Right cardiac atrium (tissue), 5 donors: ENCODE measurements around the gene EPHA4. TPM values are rescaled to one million over a fixed set of nuclear protein-coding genes. Genes with fewer than 3 reads are reported as not detected.

ENCODE experiments used
- ATAC-seq, 2 donors: fragments of 200-7000 bp; cut with Tn5 transposase; one replicate each; pipeline versions ENCODE4 v1.8.0 to v1.9.1; 2020; ENCODE audit warnings: moderate library complexity in 2 of 2, mild to moderate bottlenecking in 1 of 2
- DNase-seq, 3 donors: peaks; one replicate each; pipeline ENCODE4 v3.0.0-alpha.2; 2020
- H3K27ac ChIP-seq: one replicate; pipeline ENCODE4 v1.5.1; 2013; ENCODE audit warnings: mild to moderate bottlenecking, low read length, control low read depth, moderate library complexity
- H3K27me3 ChIP-seq: one replicate; pipeline ENCODE4 v1.6.1; 2013; ENCODE audit not compliant: control insufficient read depth, insufficient read depth
- H3K4me1 ChIP-seq: one replicate; pipeline ENCODE4 v1.6.1; 2013; ENCODE audit warnings: low read length; ENCODE audit not compliant: control insufficient read depth, insufficient read depth
- H3K4me3 ChIP-seq: one replicate; pipeline ENCODE4 v1.5.1; 2013; ENCODE audit warnings: low read length, control low read depth
- H3K9me3 ChIP-seq: one replicate; pipeline ENCODE4 v1.6.1; 2013; ENCODE audit warnings: low read length; ENCODE audit not compliant: control insufficient read depth
- WGBS: extraction: QIAGEN DNeasy Blood & Tissue Kit; methylation state at CpG from one replicate; pipeline ENCODE4 v1.1.7; 2013; 5-methylcytosine and 5-hydroxymethylcytosine counted together
- intact Hi-C, 4 donors: fragments of 100-400 bp; cut with DNase I; formaldehyde crosslinking; loops; one replicate each; pipeline versions ENCODE4 v1.11.0 to v1.14.0; 2022 to 2023
- polyA plus RNA-seq: library from polyadenylated mRNA; stranded (reverse); fragments of 200-250 nt; gene quantifications from one replicate; pipeline ENCODE4 v1.2.3, GENCODE V29; 2013
- total RNA-seq, 4 donors: library from RNA; stranded (reverse); fragmentation: NEBNext Ultra II Directional; extraction: Animal tissue kit (Norgen Biotek cat#: 25700); gene quantifications; one replicate each; pipeline ENCODE4 v1.2.1, GENCODE V29; 2021
- donor health status: healthy with polysubstance abuse.
- donor health status: DM: no; HTN: yes; CAD: no.
- donor health status: DM: no; HTN: no; CAD: no.
- donor health status: DM: no; HTN: yes; CAD: no; lungs with severe emphysema.
- donor health status: DM: yes; HTN: yes; CAD: no.

Gene EPHA4
- total and polyA plus RNA-seq, 5 donors = 25.9 to 110 (median 102) TPM

GRCh38 chr2:221372907-221373306 is 199.2 kb downstream of the EPHA4 start:
- Histone ChIP-seq H3K27me3 (no peaks in the 10 kb centered on the region), H3K4me3 (no peak overlapping the region), H3K4me1 (no peaks in the 10 kb centered on the region), H3K9me3 (no peaks in the 10 kb centered on the region), H3K27ac (no peak overlapping the region)
- WGBS = 89% methylated on average over 7 of the region's 7 CpGs
- DNase-seq = no peak
- intact Hi-C loops = no loop called here
- ATAC-seq = no peak

GRCh38 chr2:221372159-221372884 is 199.8 kb downstream of the EPHA4 start:
- H3K4me3 ChIP-seq = no peak overlapping the region
- 66% methylated on average over 9 of the region's 9 CpGs for WGBS
- DNase-seq (no peak), ATAC-seq (no peak)
- H3K4me1 ChIP-seq = no peaks in the 10 kb centered on the region
- intact Hi-C loops = no loop called here
- no peaks in the 10 kb centered on the region for H3K9me3 ChIP-seq
- no peaks in the 10 kb centered on the region for H3K27me3 ChIP-seq
- no peak overlapping the region for H3K27ac ChIP-seq

GRCh38 chr2:221371347-221371746 is 200.8 kb downstream of the EPHA4 start:
- H3K27me3 ChIP-seq = no peaks in the 10 kb centered on the region
- DNase-seq (no peak), ATAC-seq (peak in 1 of 2 donors; percentile 18)
- no peak overlapping the region for H3K4me3 ChIP-seq
- intact Hi-C loops = no loop called here
- WGBS = 82% methylated on average over 6 of the region's 6 CpGs
- H3K4me1 ChIP-seq = no peaks in the 10 kb centered on the region
- no peak overlapping the region for H3K27ac ChIP-seq
- no peaks in the 10 kb centered on the region for H3K9me3 ChIP-seq

- no peak for ATAC-seq
- 22% methylated on average over 6 of the region's 6 CpGs for WGBS
- intact Hi-C loops = no loop called here
- Histone ChIP-seq H3K4me3 (no peak overlapping the region), H3K27me3 (no peaks in the 10 kb centered on the region), H3K9me3 (no peaks in the 10 kb centered on the region), H3K27ac (no peak overlapping the region), H3K4me1 (no peaks in the 10 kb centered on the region)
- DNase-seq = no peak
Observed at GRCh38 chr2:221370857-221371211, 201.3 kb downstream of the EPHA4 start.

- DNase-seq = peak in 1 of 3 donors; percentile 47
- 56% methylated on average over 9 of the region's 9 CpGs for WGBS
- Histone ChIP-seq H3K9me3 (no peaks in the 10 kb centered on the region), H3K4me1 (no peaks in the 10 kb centered on the region), H3K27me3 (no peaks in the 10 kb centered on the region), H3K4me3 (no peak overlapping the region), H3K27ac (no peak overlapping the region)
- peak; percentile 56 to 61 for ATAC-seq
- intact Hi-C loops = no loop called here
Observed at GRCh38 chr2:221370076-221370856, 201.8 kb downstream of the EPHA4 start.
